Measurements from ENCODE around the gene HOXB9. TPM values are rescaled to one million over a fixed set of nuclear protein-coding genes. Genes with fewer than 3 reads are reported as not detected.

Gene HOXB9
- total RNA-seq, 1 experiment from 2014 or later: not detected

DNA sequence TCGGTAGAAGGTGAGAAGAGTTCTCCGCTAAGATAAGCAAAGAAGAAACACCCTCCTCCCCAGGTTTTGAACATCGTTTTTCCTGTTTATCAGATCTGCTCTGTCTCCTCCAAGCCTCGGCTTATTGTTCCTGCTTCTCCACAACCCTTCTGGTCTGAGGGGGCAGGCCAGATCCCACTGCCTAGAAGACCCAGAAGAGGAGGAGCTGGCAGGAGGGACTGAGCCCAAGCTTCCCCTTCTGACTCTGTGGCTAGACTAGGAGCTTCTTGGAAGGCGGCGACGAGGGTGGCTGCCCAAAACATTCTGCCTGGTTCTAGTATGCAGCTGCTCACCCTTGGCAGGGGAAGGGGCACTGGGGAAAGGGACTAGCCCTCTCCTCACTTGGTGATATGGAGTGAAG, 27.4 kb downstream of the HOXB9 start:
- no CpG with 5 or more reads among the region's 7 CpGs for WGBS (ENCODE audit: extremely low coverage, insufficient read length, low lambda C conversion rate)
- H2AFZ ChIP-seq (ENCODE audit: low read length): no peak overlapping the region
- no peaks in the 10 kb centered on the region for H4K20me1 ChIP-seq (ENCODE audit: control insufficient read depth, insufficient read depth, insufficient read length)
- H3K23me2 ChIP-seq (ENCODE audit: insufficient read length, low read depth, low read length, poor library complexity, severe bottlenecking): no peaks in the 10 kb centered on the region
- no peaks in the 10 kb centered on the region for H3K79me1 ChIP-seq (ENCODE audit: insufficient read depth, low read depth, low read length, poor library complexity, severe bottlenecking)
- H4K8ac ChIP-seq (replicated peaks; ENCODE audit: insufficient read length, low read depth, low read length): no peak overlapping the region
- Mint-ChIP-seq H3K36me3 (ENCODE audit: insufficient read depth in 1 of 3, low read depth in 3 of 3) (no peaks in the 10 kb centered on the region), H3K9me3 (peaks cover 0 to 24% of the 10 kb centered on the region in 2 experiments; a peak in 4 of 5 replicates), H3K27ac (no peak overlapping the region), H3K27me3 (ENCODE audit: low read depth) (peaks cover 100% of the 10 kb centered on the region), H3K4me1 (peaks cover 8 to 28% of the 10 kb centered on the region in 2 experiments), H3K4me3 (no peak overlapping the region; a peak in 2 of 5 replicates)
- H3T11ph ChIP-seq (ENCODE audit: low read length): no peak overlapping the region
- no peak overlapping the region for H2BK12ac ChIP-seq (ENCODE audit: insufficient read length, low read depth, low read length)
- no peak for DNase-seq
- no peak overlapping the region for H2BK15ac ChIP-seq (ENCODE audit: low read depth, low read length)
- no peak overlapping the region for H3K9ac ChIP-seq (ENCODE audit: extremely low read depth, insufficient read length, low read length)
- no peak overlapping the region for H3K4ac ChIP-seq (ENCODE audit: low read depth, low read length)
- H3K4me1 ChIP-seq (ENCODE audit: insufficient read depth, low read length): no peaks in the 10 kb centered on the region
- no peak overlapping the region for H4K5ac ChIP-seq (ENCODE audit: insufficient read length, low read depth, low read length)
- H3K79me2 ChIP-seq (ENCODE audit: insufficient read depth, low read length): no peaks in the 10 kb centered on the region
- H3K56ac ChIP-seq (ENCODE audit: insufficient read length, low read depth, low read length): no peak overlapping the region
- no peak overlapping the region for H2BK120ac ChIP-seq (ENCODE audit: low read depth, low read length, poor library complexity, severe bottlenecking)
- no peak overlapping the region for H4K91ac ChIP-seq (ENCODE audit: insufficient read length, low read depth, low read length)
- no peak overlapping the region for H3K14ac ChIP-seq (ENCODE audit: insufficient read depth, low read length)
- no peak overlapping the region for H3K18ac ChIP-seq (ENCODE audit: insufficient read length, low read depth, low read length)
- H2BK20ac ChIP-seq (ENCODE audit: low read depth, low read length, poor library complexity, severe bottlenecking): no peak overlapping the region
- H2BK5ac ChIP-seq (ENCODE audit: insufficient read length, low read length): no peak overlapping the region
- TF ChIP-seq, protein P1, sequence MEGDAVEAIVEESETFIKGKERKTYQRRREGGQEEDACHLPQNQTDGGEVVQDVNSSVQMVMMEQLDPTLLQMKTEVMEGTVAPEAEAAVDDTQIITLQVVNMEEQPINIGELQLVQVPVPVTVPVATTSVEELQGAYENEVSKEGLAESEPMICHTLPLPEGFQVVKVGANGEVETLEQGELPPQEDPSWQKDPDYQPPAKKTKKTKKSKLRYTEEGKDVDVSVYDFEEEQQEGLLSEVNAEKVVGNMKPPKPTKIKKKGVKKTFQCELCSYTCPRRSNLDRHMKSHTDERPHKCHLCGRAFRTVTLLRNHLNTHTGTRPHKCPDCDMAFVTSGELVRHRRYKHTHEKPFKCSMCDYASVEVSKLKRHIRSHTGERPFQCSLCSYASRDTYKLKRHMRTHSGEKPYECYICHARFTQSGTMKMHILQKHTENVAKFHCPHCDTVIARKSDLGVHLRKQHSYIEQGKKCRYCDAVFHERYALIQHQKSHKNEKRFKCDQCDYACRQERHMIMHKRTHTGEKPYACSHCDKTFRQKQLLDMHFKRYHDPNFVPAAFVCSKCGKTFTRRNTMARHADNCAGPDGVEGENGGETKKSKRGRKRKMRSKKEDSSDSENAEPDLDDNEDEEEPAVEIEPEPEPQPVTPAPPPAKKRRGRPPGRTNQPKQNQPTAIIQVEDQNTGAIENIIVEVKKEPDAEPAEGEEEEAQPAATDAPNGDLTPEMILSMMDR (conservative IDR thresholded peaks at IDR 0.05): no peak
- H3K27ac ChIP-seq (ENCODE audit: insufficient read length, low read depth, low read length): no peak overlapping the region
- peaks cover 99% of the 10 kb centered on the region for H3K27me3 ChIP-seq (ENCODE audit: insufficient read depth, low read length)
- H2AK5ac ChIP-seq (ENCODE audit: insufficient read length, low read length): no peak overlapping the region
- no peak overlapping the region for H3K4me2 ChIP-seq (ENCODE audit: insufficient read depth, insufficient read length, low read length)
- H3K23ac ChIP-seq (ENCODE audit: insufficient read length, low read depth, low read length): no peak overlapping the region
- H3K9me3 ChIP-seq (ENCODE audit: control insufficient read depth, low read depth, low read length): no peaks in the 10 kb centered on the region

Measured in H9 (cell line).